ENCODE results near the gene CREB5. TPM values are rescaled to one million over a fixed set of nuclear protein-coding genes. Genes with fewer than 3 reads are reported as not detected.

The CREB5 gene
- total and polyA plus RNA-seq, 2 of the 8 experiments (the other 6 are each of a cell fraction or from before 2014, with no cell fraction given): 2.4 to 2.7 TPM

DNA sequence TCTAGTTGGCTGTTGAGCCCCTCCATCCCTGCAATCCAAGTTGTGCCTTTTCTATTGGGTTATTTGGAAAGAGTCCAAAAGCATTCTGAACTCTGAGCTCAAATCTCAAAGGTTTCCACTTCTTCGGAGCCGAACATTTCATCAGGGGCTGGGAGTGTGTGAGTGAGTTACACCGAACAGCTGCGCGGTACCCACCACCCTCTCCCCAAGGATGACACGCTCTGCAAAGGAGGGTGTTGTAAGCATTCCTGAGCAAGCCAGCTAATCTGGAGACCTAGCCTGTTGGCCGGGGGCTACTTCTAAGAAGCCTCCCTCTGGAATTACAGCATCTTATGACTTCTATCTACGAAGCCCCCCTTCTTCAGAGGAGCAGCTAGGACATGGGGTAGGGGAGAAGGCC lies 270.5 kb downstream of the CREB5 start (continued):
- TF ChIP-seq, protein P1, sequence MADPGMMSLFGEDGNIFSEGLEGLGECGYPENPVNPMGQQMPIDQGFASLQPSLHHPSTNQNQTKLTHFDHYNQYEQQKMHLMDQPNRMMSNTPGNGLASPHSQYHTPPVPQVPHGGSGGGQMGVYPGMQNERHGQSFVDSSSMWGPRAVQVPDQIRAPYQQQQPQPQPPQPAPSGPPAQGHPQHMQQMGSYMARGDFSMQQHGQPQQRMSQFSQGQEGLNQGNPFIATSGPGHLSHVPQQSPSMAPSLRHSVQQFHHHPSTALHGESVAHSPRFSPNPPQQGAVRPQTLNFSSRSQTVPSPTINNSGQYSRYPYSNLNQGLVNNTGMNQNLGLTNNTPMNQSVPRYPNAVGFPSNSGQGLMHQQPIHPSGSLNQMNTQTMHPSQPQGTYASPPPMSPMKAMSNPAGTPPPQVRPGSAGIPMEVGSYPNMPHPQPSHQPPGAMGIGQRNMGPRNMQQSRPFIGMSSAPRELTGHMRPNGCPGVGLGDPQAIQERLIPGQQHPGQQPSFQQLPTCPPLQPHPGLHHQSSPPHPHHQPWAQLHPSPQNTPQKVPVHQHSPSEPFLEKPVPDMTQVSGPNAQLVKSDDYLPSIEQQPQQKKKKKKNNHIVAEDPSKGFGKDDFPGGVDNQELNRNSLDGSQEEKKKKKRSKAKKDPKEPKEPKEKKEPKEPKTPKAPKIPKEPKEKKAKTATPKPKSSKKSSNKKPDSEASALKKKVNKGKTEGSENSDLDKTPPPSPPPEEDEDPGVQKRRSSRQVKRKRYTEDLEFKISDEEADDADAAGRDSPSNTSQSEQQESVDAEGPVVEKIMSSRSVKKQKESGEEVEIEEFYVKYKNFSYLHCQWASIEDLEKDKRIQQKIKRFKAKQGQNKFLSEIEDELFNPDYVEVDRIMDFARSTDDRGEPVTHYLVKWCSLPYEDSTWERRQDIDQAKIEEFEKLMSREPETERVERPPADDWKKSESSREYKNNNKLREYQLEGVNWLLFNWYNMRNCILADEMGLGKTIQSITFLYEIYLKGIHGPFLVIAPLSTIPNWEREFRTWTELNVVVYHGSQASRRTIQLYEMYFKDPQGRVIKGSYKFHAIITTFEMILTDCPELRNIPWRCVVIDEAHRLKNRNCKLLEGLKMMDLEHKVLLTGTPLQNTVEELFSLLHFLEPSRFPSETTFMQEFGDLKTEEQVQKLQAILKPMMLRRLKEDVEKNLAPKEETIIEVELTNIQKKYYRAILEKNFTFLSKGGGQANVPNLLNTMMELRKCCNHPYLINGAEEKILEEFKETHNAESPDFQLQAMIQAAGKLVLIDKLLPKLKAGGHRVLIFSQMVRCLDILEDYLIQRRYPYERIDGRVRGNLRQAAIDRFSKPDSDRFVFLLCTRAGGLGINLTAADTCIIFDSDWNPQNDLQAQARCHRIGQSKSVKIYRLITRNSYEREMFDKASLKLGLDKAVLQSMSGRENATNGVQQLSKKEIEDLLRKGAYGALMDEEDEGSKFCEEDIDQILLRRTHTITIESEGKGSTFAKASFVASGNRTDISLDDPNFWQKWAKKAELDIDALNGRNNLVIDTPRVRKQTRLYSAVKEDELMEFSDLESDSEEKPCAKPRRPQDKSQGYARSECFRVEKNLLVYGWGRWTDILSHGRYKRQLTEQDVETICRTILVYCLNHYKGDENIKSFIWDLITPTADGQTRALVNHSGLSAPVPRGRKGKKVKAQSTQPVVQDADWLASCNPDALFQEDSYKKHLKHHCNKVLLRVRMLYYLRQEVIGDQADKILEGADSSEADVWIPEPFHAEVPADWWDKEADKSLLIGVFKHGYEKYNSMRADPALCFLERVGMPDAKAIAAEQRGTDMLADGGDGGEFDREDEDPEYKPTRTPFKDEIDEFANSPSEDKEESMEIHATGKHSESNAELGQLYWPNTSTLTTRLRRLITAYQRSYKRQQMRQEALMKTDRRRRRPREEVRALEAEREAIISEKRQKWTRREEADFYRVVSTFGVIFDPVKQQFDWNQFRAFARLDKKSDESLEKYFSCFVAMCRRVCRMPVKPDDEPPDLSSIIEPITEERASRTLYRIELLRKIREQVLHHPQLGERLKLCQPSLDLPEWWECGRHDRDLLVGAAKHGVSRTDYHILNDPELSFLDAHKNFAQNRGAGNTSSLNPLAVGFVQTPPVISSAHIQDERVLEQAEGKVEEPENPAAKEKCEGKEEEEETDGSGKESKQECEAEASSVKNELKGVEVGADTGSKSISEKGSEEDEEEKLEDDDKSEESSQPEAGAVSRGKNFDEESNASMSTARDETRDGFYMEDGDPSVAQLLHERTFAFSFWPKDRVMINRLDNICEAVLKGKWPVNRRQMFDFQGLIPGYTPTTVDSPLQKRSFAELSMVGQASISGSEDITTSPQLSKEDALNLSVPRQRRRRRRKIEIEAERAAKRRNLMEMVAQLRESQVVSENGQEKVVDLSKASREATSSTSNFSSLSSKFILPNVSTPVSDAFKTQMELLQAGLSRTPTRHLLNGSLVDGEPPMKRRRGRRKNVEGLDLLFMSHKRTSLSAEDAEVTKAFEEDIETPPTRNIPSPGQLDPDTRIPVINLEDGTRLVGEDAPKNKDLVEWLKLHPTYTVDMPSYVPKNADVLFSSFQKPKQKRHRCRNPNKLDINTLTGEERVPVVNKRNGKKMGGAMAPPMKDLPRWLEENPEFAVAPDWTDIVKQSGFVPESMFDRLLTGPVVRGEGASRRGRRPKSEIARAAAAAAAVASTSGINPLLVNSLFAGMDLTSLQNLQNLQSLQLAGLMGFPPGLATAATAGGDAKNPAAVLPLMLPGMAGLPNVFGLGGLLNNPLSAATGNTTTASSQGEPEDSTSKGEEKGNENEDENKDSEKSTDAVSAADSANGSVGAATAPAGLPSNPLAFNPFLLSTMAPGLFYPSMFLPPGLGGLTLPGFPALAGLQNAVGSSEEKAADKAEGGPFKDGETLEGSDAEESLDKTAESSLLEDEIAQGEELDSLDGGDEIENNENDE (IDR thresholded peaks at IDR 0.05; ENCODE audit: insufficient replicate concordance, low read length): no peak
- TF ChIP-seq CEBPB (IDR thresholded peaks at IDR 0.05; ENCODE audit: low read depth, low read length) (no peak), RBBP5 (IDR thresholded peaks at IDR 0.05; ENCODE audit: borderline replicate concordance, low read depth, low read length) (no peak), CREB1 (IDR thresholded peaks at IDR 0.05) (no peak), HDAC2 (IDR thresholded peaks at IDR 0.05; ENCODE audit: borderline replicate concordance in 1 of 2, low read depth in 2 of 2, low read length in 2 of 2) (no peak), MAFK (IDR thresholded peaks at IDR 0.05; ENCODE audit: low read depth, low read length) (no peak), KDM4A (IDR thresholded peaks at IDR 0.05; ENCODE audit: low read depth, low read length, severe bottlenecking) (no peak), POLR2AphosphoS5 (IDR thresholded peaks at IDR 0.05; ENCODE audit: low read depth, low read length) (no peak), SIX5 (IDR thresholded peaks at IDR 0.05; ENCODE audit: low read depth, low read length) (no peak), HDAC6 (IDR thresholded peaks at IDR 0.05; ENCODE audit: low read depth, low read length) (no peak), TEAD4 (IDR thresholded peaks at IDR 0.05; ENCODE audit: low read depth, low read length) (no peak)
- TF ChIP-seq, protein P2, sequence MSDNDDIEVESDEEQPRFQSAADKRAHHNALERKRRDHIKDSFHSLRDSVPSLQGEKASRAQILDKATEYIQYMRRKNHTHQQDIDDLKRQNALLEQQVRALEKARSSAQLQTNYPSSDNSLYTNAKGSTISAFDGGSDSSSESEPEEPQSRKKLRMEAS (IDR thresholded peaks at IDR 0.05): no peak
